SK-N-SH treated with all-trans-retinoic acid at 6 μM for 48 hours (cell line): ENCODE data around the gene SAP30L.

ENCODE experiments used
- ATAC-seq: fragments of 200-7000 bp; cut with Tn5 transposase; 3 replicates; pipeline ENCODE4 v1.9.1; 2020; ENCODE audit warnings: mild to moderate bottlenecking, moderate library complexity
- ARNTL ChIP-seq: fragments of 450-650 bp; formaldehyde crosslinking; IDR thresholded peaks from 2 replicates; pipeline ENCODE4 v1.5.0; 2020; ENCODE audit warnings: low read depth, mild to moderate bottlenecking, moderate library complexity, borderline replicate concordance
- BACH2 ChIP-seq: fragments of 250-450 bp; sonication (Bioruptor Pico); IDR thresholded peaks from 2 replicates; pipeline ENCODE4 v1.9.0; 2021; ENCODE audit warnings: mild to moderate bottlenecking, borderline replicate concordance
- CSDC2 ChIP-seq: fragments of 250-450 bp; sonication (Bioruptor Pico); IDR thresholded peaks from 2 replicates; pipeline ENCODE4 v1.5.0; 2020; ENCODE audit warnings: mild to moderate bottlenecking, moderate library complexity
- ESRRG ChIP-seq: fragments of 250-450 bp; sonication (Bioruptor Pico); IDR thresholded peaks from 2 replicates; pipeline ENCODE4 v1.6.1; 2021; ENCODE audit warnings: mild to moderate bottlenecking
- GLIS3 ChIP-seq: fragments of 250-450 bp; sonication (Bioruptor Pico); IDR thresholded peaks from 2 replicates; pipeline ENCODE4 v1.5.0; 2020; ENCODE audit warnings: mild to moderate bottlenecking, moderate library complexity
- ISL1 ChIP-seq: fragments of 250-450 bp; sonication (Bioruptor Pico); IDR thresholded peaks from 2 replicates; pipeline ENCODE4 v2.1.2; 2022; ENCODE audit warnings: mild to moderate bottlenecking, moderate library complexity
- OSR1 ChIP-seq: fragments of 250-450 bp; sonication (Bioruptor Pico); IDR thresholded peaks from 2 replicates; pipeline ENCODE4 v1.8.0; 2022; ENCODE audit warnings: moderate library complexity, mild to moderate bottlenecking, inconsistent platforms
- PPARA ChIP-seq: fragments of 250-450 bp; sonication (Bioruptor Pico); IDR thresholded peaks from 2 replicates; pipeline ENCODE4 v1.5.0; 2020; ENCODE audit warnings: mild to moderate bottlenecking, borderline replicate concordance
- RARB ChIP-seq: fragments of 250-450 bp; sonication (Bioruptor Pico); IDR thresholded peaks from 2 replicates; pipeline ENCODE4 v1.8.0; 2021; ENCODE audit warnings: mild to moderate bottlenecking, moderate library complexity
- SNAI2 ChIP-seq: fragments of 250-450 bp; sonication (Bioruptor Pico); IDR thresholded peaks from 2 replicates; pipeline ENCODE4 v1.5.0; 2020; ENCODE audit warnings: mild to moderate bottlenecking, moderate library complexity
- TCF4 ChIP-seq: fragments of 250-450 bp; sonication (Bioruptor Pico); IDR thresholded peaks from 2 replicates; pipeline ENCODE4 v1.8.0; 2021; ENCODE audit warnings: mild to moderate bottlenecking, moderate library complexity, borderline replicate concordance
- ZC3H10 ChIP-seq: fragments of 250-450 bp; sonication (Bioruptor Pico); IDR thresholded peaks from 2 replicates; pipeline ENCODE4 v1.5.1; 2021; ENCODE audit warnings: mild to moderate bottlenecking, moderate library complexity
- ZFP3 ChIP-seq: fragments of 250-450 bp; sonication (Bioruptor Pico); IDR thresholded peaks from 2 replicates; pipeline ENCODE4 v1.5.0; 2020; ENCODE audit warnings: mild to moderate bottlenecking, moderate library complexity
- ZFP30 ChIP-seq: fragments of 450-650 bp; formaldehyde crosslinking; IDR thresholded peaks from 2 replicates; pipeline ENCODE4 v1.5.0; 2022; ENCODE audit warnings: mild to moderate bottlenecking, moderate library complexity
- ZNF565 ChIP-seq: fragments of 450-650 bp; formaldehyde crosslinking; conservative IDR thresholded peaks from 2 replicates; pipeline ENCODE4 v1.5.0; 2020; ENCODE audit warnings: low read depth, mild to moderate bottlenecking, moderate library complexity
- ZNF70 ChIP-seq: fragments of 450-650 bp; formaldehyde crosslinking; IDR thresholded peaks from 2 replicates; pipeline ENCODE4 v1.5.0; 2020; ENCODE audit warnings: mild to moderate bottlenecking, moderate library complexity
- ZNF8 ChIP-seq: fragments of 450-650 bp; formaldehyde crosslinking; IDR thresholded peaks from 2 replicates; pipeline ENCODE4 v1.5.0; 2020; ENCODE audit warnings: mild to moderate bottlenecking, moderate library complexity
- TF ChIP-seq, protein P1 (sequence below): fragments of 250-450 bp; sonication (Bioruptor Pico); IDR thresholded peaks from 2 replicates; pipeline ENCODE4 v1.8.0; 2021; ENCODE audit warnings: low read depth, mild to moderate bottlenecking, moderate library complexity, borderline replicate concordance
- TF ChIP-seq, protein P2 (sequence below): fragments of 250-450 bp; sonication (Bioruptor Pico); IDR thresholded peaks from 2 replicates; pipeline ENCODE4 v1.5.0; 2020; ENCODE audit warnings: mild to moderate bottlenecking, moderate library complexity
- TF ChIP-seq, protein P3 (sequence below): fragments of 250-450 bp; sonication (Bioruptor Pico); IDR thresholded peaks from 2 replicates; pipeline ENCODE4 v1.5.1; 2021; ENCODE audit warnings: mild to moderate bottlenecking, moderate library complexity
- TF ChIP-seq, protein P4 (sequence below): fragments of 250-450 bp; sonication (Bioruptor Pico); IDR thresholded peaks from 2 replicates; pipeline ENCODE4 v1.8.0; 2020; ENCODE audit warnings: mild to moderate bottlenecking, moderate library complexity, borderline replicate concordance

SAP30L gene

DNA sequence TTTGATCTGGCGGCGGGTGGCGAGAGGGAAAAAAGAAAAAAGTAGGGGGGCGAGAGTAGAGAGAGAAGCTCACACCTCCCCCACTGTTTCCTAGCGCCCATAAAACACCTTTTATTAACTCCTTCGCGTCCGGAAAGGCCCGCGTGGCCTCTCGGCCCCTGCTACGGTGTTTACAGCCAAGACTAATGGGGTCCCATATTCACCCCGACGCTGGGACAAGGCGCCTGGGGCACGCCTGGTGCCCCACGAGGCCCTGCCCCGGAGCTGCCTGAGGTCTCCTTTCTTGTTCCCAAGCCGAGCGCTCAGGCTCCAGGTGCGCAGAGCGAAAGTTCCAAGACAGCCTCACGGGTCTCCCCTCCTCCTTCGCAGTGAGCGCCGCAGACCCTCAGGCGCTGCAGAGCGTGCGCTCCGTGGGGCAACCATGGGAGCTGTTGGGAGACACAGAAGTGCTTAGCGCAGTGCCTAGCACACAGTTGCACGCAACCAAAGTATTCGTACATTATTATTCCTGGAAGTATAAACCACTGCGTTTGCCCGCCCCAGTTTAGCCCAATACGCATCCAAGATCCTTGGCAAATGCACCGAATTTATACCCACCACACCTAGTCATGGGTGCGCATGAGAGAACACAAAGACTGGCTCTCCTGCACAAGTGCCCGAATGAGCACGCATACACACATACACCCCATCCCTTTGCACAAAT lies 27.9 kb downstream of the SAP30L start:
- TF ChIP-seq ZNF70 (CRISPR knock-in tag) = no peak
- no peak for TF ChIP-seq CSDC2 (CRISPR knock-in tag)
- TF ChIP-seq BACH2 (CRISPR knock-in tag) = no peak
- TF ChIP-seq OSR1 (CRISPR knock-in tag) = no peak
- TF ChIP-seq, protein P1, sequence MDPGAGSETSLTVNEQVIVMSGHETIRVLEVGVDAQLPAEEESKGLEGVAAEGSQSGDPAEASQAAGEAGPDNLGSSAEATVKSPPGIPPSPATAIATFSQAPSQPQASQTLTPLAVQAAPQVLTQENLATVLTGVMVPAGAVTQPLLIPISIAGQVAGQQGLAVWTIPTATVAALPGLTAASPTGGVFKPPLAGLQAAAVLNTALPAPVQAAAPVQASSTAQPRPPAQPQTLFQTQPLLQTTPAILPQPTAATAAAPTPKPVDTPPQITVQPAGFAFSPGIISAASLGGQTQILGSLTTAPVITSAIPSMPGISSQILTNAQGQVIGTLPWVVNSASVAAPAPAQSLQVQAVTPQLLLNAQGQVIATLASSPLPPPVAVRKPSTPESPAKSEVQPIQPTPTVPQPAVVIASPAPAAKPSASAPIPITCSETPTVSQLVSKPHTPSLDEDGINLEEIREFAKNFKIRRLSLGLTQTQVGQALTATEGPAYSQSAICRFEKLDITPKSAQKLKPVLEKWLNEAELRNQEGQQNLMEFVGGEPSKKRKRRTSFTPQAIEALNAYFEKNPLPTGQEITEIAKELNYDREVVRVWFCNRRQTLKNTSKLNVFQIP (CRISPR knock-in tag) = no peak
- no peak for TF ChIP-seq ARNTL (CRISPR knock-in tag)
- TF ChIP-seq ZFP30 (CRISPR knock-in tag) = no peak
- TF ChIP-seq PPARA (CRISPR knock-in tag) = no peak
- TF ChIP-seq, protein P2, sequence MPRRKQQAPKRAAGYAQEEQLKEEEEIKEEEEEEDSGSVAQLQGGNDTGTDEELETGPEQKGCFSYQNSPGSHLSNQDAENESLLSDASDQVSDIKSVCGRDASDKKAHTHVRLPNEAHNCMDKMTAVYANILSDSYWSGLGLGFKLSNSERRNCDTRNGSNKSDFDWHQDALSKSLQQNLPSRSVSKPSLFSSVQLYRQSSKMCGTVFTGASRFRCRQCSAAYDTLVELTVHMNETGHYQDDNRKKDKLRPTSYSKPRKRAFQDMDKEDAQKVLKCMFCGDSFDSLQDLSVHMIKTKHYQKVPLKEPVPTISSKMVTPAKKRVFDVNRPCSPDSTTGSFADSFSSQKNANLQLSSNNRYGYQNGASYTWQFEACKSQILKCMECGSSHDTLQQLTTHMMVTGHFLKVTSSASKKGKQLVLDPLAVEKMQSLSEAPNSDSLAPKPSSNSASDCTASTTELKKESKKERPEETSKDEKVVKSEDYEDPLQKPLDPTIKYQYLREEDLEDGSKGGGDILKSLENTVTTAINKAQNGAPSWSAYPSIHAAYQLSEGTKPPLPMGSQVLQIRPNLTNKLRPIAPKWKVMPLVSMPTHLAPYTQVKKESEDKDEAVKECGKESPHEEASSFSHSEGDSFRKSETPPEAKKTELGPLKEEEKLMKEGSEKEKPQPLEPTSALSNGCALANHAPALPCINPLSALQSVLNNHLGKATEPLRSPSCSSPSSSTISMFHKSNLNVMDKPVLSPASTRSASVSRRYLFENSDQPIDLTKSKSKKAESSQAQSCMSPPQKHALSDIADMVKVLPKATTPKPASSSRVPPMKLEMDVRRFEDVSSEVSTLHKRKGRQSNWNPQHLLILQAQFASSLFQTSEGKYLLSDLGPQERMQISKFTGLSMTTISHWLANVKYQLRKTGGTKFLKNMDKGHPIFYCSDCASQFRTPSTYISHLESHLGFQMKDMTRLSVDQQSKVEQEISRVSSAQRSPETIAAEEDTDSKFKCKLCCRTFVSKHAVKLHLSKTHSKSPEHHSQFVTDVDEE (CRISPR knock-in tag) = no peak
- no peak for TF ChIP-seq RARB (CRISPR knock-in tag)
- no peak for TF ChIP-seq ESRRG (CRISPR knock-in tag)
- TF ChIP-seq, protein P3, sequence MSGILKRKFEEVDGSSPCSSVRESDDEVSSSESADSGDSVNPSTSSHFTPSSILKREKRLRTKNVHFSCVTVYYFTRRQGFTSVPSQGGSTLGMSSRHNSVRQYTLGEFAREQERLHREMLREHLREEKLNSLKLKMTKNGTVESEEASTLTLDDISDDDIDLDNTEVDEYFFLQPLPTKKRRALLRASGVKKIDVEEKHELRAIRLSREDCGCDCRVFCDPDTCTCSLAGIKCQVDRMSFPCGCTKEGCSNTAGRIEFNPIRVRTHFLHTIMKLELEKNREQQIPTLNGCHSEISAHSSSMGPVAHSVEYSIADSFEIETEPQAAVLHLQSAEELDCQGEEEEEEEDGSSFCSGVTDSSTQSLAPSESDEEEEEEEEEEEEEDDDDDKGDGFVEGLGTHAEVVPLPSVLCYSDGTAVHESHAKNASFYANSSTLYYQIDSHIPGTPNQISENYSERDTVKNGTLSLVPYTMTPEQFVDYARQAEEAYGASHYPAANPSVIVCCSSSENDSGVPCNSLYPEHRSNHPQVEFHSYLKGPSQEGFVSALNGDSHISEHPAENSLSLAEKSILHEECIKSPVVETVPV (CRISPR knock-in tag) = no peak
- TF ChIP-seq ZNF565 (CRISPR knock-in tag) = no peak
- TF ChIP-seq, protein P4, sequence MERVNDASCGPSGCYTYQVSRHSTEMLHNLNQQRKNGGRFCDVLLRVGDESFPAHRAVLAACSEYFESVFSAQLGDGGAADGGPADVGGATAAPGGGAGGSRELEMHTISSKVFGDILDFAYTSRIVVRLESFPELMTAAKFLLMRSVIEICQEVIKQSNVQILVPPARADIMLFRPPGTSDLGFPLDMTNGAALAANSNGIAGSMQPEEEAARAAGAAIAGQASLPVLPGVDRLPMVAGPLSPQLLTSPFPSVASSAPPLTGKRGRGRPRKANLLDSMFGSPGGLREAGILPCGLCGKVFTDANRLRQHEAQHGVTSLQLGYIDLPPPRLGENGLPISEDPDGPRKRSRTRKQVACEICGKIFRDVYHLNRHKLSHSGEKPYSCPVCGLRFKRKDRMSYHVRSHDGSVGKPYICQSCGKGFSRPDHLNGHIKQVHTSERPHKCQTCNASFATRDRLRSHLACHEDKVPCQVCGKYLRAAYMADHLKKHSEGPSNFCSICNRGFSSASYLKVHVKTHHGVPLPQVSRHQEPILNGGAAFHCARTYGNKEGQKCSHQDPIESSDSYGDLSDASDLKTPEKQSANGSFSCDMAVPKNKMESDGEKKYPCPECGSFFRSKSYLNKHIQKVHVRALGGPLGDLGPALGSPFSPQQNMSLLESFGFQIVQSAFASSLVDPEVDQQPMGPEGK (CRISPR knock-in tag) = no peak
- no peak for TF ChIP-seq ISL1 (CRISPR knock-in tag)
- no peak for TF ChIP-seq GLIS3 (CRISPR knock-in tag)
- TF ChIP-seq SNAI2 = no peak
- TF ChIP-seq TCF4 = no peak
- no peak for TF ChIP-seq ZC3H10 (CRISPR knock-in tag)
- no peak for ATAC-seq

DNA sequence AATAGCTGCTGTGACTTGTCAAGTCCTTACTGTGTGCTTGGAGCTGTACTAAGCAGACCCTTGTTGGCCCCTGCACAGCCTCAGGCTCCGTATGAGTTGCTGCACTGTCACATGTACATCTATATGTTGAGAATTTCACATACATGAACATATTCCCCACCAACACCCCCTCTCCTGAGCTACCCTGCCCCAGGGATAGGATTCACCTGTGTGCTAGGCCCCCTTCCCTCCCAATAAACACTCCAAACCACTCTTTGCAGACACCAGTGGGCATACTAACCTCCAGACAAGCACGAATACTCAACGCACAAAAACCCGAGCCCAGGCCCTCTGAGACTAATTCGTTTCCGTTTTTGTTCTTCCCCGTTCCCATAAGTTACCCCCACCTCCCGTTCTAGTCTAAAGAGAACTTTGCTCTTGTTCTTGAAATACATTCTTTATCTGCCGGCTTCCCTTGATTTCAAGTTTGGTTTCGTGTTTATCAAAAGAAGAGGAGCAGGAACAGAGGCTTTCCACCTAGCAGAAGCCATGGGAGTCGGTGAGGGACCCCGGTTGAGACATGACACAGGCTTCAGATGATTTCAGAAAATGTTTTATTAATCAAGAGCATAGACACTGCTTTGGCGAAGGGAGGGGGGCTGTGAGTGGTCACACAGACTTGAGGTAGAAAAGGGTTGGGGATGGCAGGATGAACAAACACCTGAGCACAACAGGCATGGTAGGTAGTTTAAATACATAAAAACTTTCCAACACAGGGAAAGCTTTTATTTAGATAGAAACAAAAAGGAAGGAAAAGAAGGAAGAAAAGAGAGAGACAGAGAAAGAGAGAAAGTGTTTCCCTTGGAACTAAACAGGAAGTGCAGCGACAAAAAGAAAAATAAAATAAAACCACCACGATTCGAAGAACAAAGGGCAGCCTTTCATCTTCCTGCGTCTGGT lies 28.9 kb downstream of the SAP30L start:
- TF ChIP-seq, protein P2 (CRISPR knock-in tag) = no peak
- TF ChIP-seq CSDC2 (CRISPR knock-in tag) = no peak
- TF ChIP-seq RARB (CRISPR knock-in tag) = no peak
- no peak for TF ChIP-seq PPARA (CRISPR knock-in tag)
- no peak for TF ChIP-seq ZNF8 (CRISPR knock-in tag)
- no peak for TF ChIP-seq ZFP30 (CRISPR knock-in tag)
- no peak for TF ChIP-seq ZFP3
- TF ChIP-seq GLIS3 (CRISPR knock-in tag) = no peak
- no peak for TF ChIP-seq ISL1 (CRISPR knock-in tag)
- TF ChIP-seq, protein P3 (CRISPR knock-in tag) = no peak
- TF ChIP-seq, protein P4 (CRISPR knock-in tag) = no peak
- TF ChIP-seq ZNF70 (CRISPR knock-in tag) = no peak
- TF ChIP-seq, all 23 proteins: peak for 0
- ATAC-seq = no peak
